Measurements from ENCODE around the gene DIAPH2. TPM values are rescaled to one million over a fixed set of nuclear protein-coding genes. Genes with fewer than 3 reads are reported as not detected.

Gene DIAPH2
- total and polyA plus RNA-seq, 2 of the 13 experiments (the other 11 are each of a cell fraction or from before 2014, with no cell fraction given), result 2.1 to 8.5 TPM

GRCh38 chrX:97446298-97446882 lies 761.7 kb downstream of the DIAPH2 start:
- FAIRE-seq (no peak), ATAC-seq (no peak), DNase-seq (ENCODE audit: low spot score) (no peak)
- intact Hi-C loops (cut with micrococcal nuclease; ENCODE audit: unreplicated experiment) (loop anchor here (10.0 kb wide), 1 partner anchor 238 kb away; no protein-coding TSS in a partner anchor), in situ Hi-C loops (cut with HindIII; ENCODE audit: extremely low pct_ligation_motif_present, low pct_unique_long_range_greater_than_20kb) (no loop called here)
- no peaks in the 10 kb centered on the region for H4K20me1 ChIP-seq (ENCODE audit: insufficient read depth, low read length)
- H3K27me3 ChIP-seq (ENCODE audit: control insufficient read depth in 1 of 2, insufficient read depth in 2 of 2, low read length in 2 of 2), result no peaks in the 10 kb centered on the region
- WGBS (ENCODE audit: low lambda C conversion rate), result 48% methylated on average over 1 of the region's 1 CpG
- no peaks in the 10 kb centered on the region for H3K9me3 ChIP-seq (ENCODE audit: low read length)
- H3K4me3 ChIP-seq (replicated peaks in 1 of 3; ENCODE audit: insufficient read depth in 1 of 3, low read depth in 2 of 3, low read length in 3 of 3), result no peak overlapping the region
- ChIA-PET POLR2A (no interaction called here), CTCF (ENCODE audit: low intra/inter-chr PET ratio, low total read pairs) (no interaction called here)
- H3K36me3 ChIP-seq (replicated peaks in 1 of 2; ENCODE audit: control insufficient read depth in 1 of 2, insufficient read depth in 2 of 2, low read length in 2 of 2), result no peaks in the 10 kb centered on the region
- H3K27ac ChIP-seq (ENCODE audit: extremely low read length, insufficient read depth, low read length), result no peak overlapping the region
- H3K79me2 ChIP-seq (ENCODE audit: insufficient read depth, low read length), result no peaks in the 10 kb centered on the region
- H3K4me1 ChIP-seq (ENCODE audit: insufficient read depth, low read length), result no peaks in the 10 kb centered on the region
- no peak overlapping the region for H3K4me2 ChIP-seq (ENCODE audit: low read depth, low read length)
- H3K9ac ChIP-seq (ENCODE audit: insufficient read depth, low read depth, low read length), result no peak overlapping the region
- BruUV-seq (replicated peaks), result no TSS peak
- H2AFZ ChIP-seq (ENCODE audit: low read length), result no peak overlapping the region
- TF ChIP-seq NFATC3 (CRISPR knock-in tag; IDR thresholded peaks at IDR 0.05), result no peak
- TF ChIP-seq ZNF558 (CRISPR knock-in tag; IDR thresholded peaks at IDR 0.05; ENCODE audit: borderline replicate concordance), result no peak
- no peak for TF ChIP-seq ZNF383 (CRISPR knock-in tag; IDR thresholded peaks at IDR 0.05; ENCODE audit: borderline replicate concordance)
- TF ChIP-seq ARID2 (CRISPR knock-in tag; IDR thresholded peaks at IDR 0.05; ENCODE audit: borderline replicate concordance), result no peak
- TF ChIP-seq ZNF326 (CRISPR knock-in tag; IDR thresholded peaks at IDR 0.05; ENCODE audit: borderline replicate concordance), result no peak
- TF ChIP-seq TCF7L2 (IDR thresholded peaks at IDR 0.05; ENCODE audit: low read depth, low read length), result no peak
- TF ChIP-seq DMTF1 (CRISPR knock-in tag; IDR thresholded peaks at IDR 0.05), result no peak
- TF ChIP-seq POLR2A (IDR thresholded peaks at IDR 0.05; ENCODE audit: insufficient read depth in 1 of 2, low read depth in 2 of 2, low read length in 2 of 2), result no peak

All from HepG2 (cell line).